Fibroblast of mammary gland (primary cell): Measurements from ENCODE around the gene SORCS1.

Source experiments
- DNase-seq: peaks from one replicate; pipeline ENCODE4 v3.0.0-alpha.2; 2010; ENCODE audit warnings: low read depth
- H3K4me3 ChIP-seq: 2 replicates; pipeline ENCODE4 v1.5.1; 2011; ENCODE audit warnings: low read depth, mild to moderate bottlenecking, low read length, moderate library complexity; ENCODE audit not compliant: control insufficient read depth
- CTCF ChIP-seq: conservative IDR thresholded peaks from 2 replicates; pipeline ENCODE4 v1.5.1; 2011; ENCODE audit warnings: low read depth, low read length, inconsistent platforms; ENCODE audit not compliant: control insufficient read depth, insufficient read depth

The SORCS1 gene

GRCh38 chr10:107166403-107166802 is 1.9 kb upstream of the SORCS1 start:
- no peak overlapping the region for H3K4me3 ChIP-seq
- TF ChIP-seq CTCF: no peak
- DNase-seq: no peak

- no peak overlapping the region for H3K4me3 ChIP-seq
- TF ChIP-seq CTCF: no peak
- DNase-seq: no peak
These were observed 486 bp upstream of the SORCS1 start for GRCh38 chr10:107164992-107165391.

GRCh38 chr10:107163076-107163855 is 1.2 kb downstream of the SORCS1 start:
- no peak for TF ChIP-seq CTCF
- no peak for DNase-seq
- H3K4me3 ChIP-seq: no peak overlapping the region

DNA sequence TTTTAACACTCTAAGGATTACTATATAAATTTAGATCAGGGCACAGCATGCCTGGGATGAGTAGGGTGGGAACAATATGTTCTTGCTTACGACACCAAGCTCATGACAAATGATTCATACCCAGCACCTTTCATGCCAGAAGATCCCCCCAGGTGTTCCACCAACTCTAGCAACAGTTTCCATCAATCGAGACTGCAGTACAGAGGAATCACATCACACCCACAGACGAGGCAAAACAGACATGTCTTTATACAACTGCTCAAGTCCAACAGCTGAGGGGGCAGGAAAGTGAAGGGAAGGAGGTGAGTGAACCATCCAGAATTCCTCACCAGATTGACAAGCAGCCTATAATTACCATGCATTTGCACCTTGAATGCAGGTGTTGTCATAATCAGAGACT is 3.6 kb downstream of the SORCS1 start:
- H3K4me3 ChIP-seq: no peak overlapping the region
- no peak for TF ChIP-seq CTCF

DNA sequence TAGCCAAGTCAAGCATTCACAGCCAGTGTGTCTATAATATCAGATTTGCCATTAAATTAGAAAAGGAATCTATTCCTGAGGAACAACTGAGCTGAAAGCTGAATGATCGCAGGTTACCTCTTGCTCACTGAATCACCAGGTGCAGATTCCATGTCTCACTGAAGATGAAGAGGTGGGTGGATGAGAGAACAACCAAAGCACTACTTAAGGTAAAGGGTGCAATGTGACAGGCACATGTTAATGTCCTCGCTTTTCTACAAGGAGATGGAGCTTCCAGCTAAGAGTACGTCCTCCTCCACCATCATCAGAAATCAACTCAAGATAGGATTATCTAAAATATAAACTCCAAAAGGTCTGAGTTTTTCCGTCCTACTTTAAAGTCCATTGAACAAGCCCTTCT is 4.6 kb downstream of the SORCS1 start:
- no peak for TF ChIP-seq CTCF
- H3K4me3 ChIP-seq: no peak overlapping the region
- no peak for DNase-seq

More for the DNA sequence above, 3.6 kb downstream of the SORCS1 start:
- no peak for DNase-seq

DNA sequence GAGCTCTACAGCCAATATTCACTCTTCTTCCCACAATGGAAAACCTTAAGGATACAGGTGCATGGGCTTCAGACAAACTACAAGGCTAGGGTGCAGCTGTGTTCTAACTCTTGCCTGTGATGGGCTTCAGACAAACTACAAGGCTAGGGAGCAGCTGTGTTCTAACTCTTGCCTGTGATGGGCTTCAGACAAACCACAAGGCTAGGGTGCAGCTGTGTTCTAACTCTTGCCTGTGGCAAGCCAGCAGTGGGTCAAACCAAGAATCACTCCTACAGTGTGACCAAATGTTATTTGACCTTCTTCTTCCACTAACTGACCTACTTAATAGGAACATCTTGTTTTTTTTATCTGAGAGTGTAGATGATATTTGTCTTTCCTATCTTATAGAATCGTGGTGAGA is 7.4 kb downstream of the SORCS1 start:
- H3K4me3 ChIP-seq: no peak overlapping the region
- no peak for TF ChIP-seq CTCF
- DNase-seq: no peak

GRCh38 chr10:107152087-107152486 is 12.4 kb downstream of the SORCS1 start:
- no peak overlapping the region for H3K4me3 ChIP-seq
- TF ChIP-seq CTCF: no peak
- no peak for DNase-seq
